ENCODE data around the gene TMEM259.

DNA sequence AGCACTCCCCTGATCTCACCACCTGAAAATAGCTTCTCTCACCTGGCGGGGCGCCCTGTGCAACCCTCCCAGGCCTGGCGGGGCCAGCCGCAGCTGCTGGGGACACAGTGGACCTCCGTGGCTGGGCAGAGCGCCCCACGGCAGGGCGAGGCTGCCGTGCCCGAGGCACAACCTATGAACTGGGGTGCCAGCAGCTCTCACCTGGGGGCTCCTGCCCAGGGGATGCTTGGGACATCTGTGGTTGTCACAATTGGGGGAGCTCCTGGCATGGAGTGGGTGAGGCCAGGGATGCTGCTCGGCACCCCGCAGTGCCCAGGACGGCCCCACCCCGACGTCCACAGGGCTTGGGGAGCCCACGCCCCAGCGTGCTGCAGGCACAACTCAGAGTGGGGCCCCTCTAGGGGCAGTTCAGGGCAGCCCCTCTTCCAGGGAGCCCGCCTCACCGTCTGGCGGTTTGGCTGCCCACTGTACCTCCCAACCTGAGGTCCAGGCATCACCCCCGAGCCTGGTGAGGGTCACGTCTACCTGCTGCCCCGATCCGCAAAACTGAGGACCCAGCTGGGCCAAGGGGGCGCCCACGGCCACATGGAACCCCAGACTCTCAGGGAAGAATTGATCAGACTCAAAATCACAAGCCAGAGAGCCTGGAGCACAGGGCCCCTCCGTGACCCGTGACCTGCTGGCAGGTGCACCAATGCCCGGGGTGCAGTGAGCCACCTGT lies 5.7 kb downstream of the TMEM259 start:
- no peak for TF ChIP-seq POLR2A (IDR thresholded peaks at IDR 0.05)
- TF ChIP-seq, protein P1, sequence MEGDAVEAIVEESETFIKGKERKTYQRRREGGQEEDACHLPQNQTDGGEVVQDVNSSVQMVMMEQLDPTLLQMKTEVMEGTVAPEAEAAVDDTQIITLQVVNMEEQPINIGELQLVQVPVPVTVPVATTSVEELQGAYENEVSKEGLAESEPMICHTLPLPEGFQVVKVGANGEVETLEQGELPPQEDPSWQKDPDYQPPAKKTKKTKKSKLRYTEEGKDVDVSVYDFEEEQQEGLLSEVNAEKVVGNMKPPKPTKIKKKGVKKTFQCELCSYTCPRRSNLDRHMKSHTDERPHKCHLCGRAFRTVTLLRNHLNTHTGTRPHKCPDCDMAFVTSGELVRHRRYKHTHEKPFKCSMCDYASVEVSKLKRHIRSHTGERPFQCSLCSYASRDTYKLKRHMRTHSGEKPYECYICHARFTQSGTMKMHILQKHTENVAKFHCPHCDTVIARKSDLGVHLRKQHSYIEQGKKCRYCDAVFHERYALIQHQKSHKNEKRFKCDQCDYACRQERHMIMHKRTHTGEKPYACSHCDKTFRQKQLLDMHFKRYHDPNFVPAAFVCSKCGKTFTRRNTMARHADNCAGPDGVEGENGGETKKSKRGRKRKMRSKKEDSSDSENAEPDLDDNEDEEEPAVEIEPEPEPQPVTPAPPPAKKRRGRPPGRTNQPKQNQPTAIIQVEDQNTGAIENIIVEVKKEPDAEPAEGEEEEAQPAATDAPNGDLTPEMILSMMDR (IDR thresholded peaks at IDR 0.05) = no peak

All from body of pancreas (tissue), 4 donors.